K562 (cell line): ENCODE measurements around the gene IMPDH2. TPM values are rescaled to one million over a fixed set of nuclear protein-coding genes. Genes with fewer than 3 reads are reported as not detected.

Source experiments
- ATAC-seq: fragments of 200-7000 bp; cut with Tn5 transposase; 3 replicates; pipeline ENCODE4 v1.9.1; 2020; ENCODE audit warnings: moderate library complexity
- BruUV-seq: library from RNA; stranded (reverse); fragments of 400-500 nt; replicated peaks from 2 replicates; lab custom pipeline; 2021; lab: Mats Ljungman, UMichigan
- CTCF ChIA-PET: fragments of 300-600 bp; formaldehyde crosslinking; extraction: SDS; loops from one replicate; lab custom pipeline; 2021; ENCODE audit warnings: low intra/inter-chr PET ratio; lab: Yijun Ruan, JAX
- POLR2A ChIA-PET: fragments of 300-600, 350-650 bp; sonication (Branson Sonifier 250); formaldehyde crosslinking; extraction: SDS; loops from one replicate; lab custom pipeline; 2021; ENCODE audit warnings: antibody characterized with exemption, inconsistent platforms; lab: Yijun Ruan, JAX
- DNase-seq, 4 experiments: peaks; one replicate each; pipeline versions ENCODE4 v3.0.0 to v3.0.0-alpha.2; 2011 to 2018; ENCODE audit warnings: low spot score in 3 of 4, mixed read lengths in 3 of 4; ENCODE audit errors: extremely low read depth in 1 of 4
- FAIRE-seq: peaks from 2 replicates; lab custom pipeline; 2011; peaks lifted over from hg19 to GRCh38; lab: Jason Lieb, UNC
- H2AFZ ChIP-seq: 2 replicates; pipeline ENCODE4 v1.6.0; 2011; ENCODE audit warnings: low read depth, low read length, control low read depth, inconsistent platforms
- H3K27ac ChIP-seq: fragments of 200-600 bp; 3 replicates; pipeline ENCODE4 v1.8.0; 2011; ENCODE audit warnings: low read depth, mild to moderate bottlenecking, control low read depth, inconsistent platforms, low read length, moderate library complexity, mixed read lengths; ENCODE audit errors: extremely low read depth
- H3K27me3 ChIP-seq, 2 experiments: fragments of 300-600 bp in 1 of 2; 2 replicates in 1 of 2; 3 replicates in 1 of 2; pipeline versions ENCODE4 v1.6.0 to v1.8.0; 2011; ENCODE audit warnings: inconsistent platforms in 2 of 2, low read length in 2 of 2, mild to moderate bottlenecking in 1 of 2, mixed read lengths in 1 of 2, moderate library complexity in 1 of 2; ENCODE audit not compliant: control insufficient read depth in 2 of 2, insufficient read depth in 2 of 2
- H3K36me3 ChIP-seq: fragments of 300-600 bp; 3 replicates; pipeline ENCODE4 v1.8.0; 2011; ENCODE audit warnings: mild to moderate bottlenecking, low read length, inconsistent platforms; ENCODE audit not compliant: control insufficient read depth, insufficient read depth
- H3K4me1 ChIP-seq, 2 experiments: fragments of 200-600 bp in 1 of 2; replicated peaks in 1 of 2; 2 replicates in 1 of 2; 3 replicates in 1 of 2; pipeline versions ENCODE4 v1.5.1 to v1.8.0; 2011; ENCODE audit warnings: inconsistent platforms in 2 of 2, low read length in 2 of 2, mild to moderate bottlenecking in 1 of 2, mixed read lengths in 1 of 2, moderate library complexity in 1 of 2; ENCODE audit not compliant: control insufficient read depth in 2 of 2, insufficient read depth in 2 of 2
- H3K4me2 ChIP-seq: 2 replicates; pipeline ENCODE4 v1.6.1; 2011; ENCODE audit warnings: low read length, control low read depth, inconsistent platforms, mixed read lengths; ENCODE audit not compliant: insufficient read depth
- H3K4me3 ChIP-seq: fragments of 200-600 bp; sonication (generic), shearing (Covaris generic); 2 replicates; pipeline ENCODE4 v1.5.1; 2016; ENCODE audit warnings: control low read depth, inconsistent platforms
- H3K79me2 ChIP-seq: fragments of 200-600 bp; 3 replicates; pipeline ENCODE4 v1.8.0; 2011; ENCODE audit warnings: low read length, inconsistent platforms; ENCODE audit not compliant: control insufficient read depth, insufficient read depth
- H3K9ac ChIP-seq, 2 experiments: 2 replicates each; pipeline versions ENCODE4 v1.6.0 to v1.6.1; 2011; ENCODE audit warnings: low read depth in 2 of 2, low read length in 2 of 2, control low read depth in 1 of 2, inconsistent platforms in 1 of 2, mild to moderate bottlenecking in 1 of 2, mixed read lengths in 1 of 2; ENCODE audit not compliant: insufficient read depth in 1 of 2
- H3K9me1 ChIP-seq: one replicate; pipeline ENCODE4 v1.6.0; 2011; ENCODE audit warnings: inconsistent platforms, mild to moderate bottlenecking, low read length, moderate library complexity; ENCODE audit not compliant: control insufficient read depth, insufficient read depth
- H3K9me3 ChIP-seq: replicated peaks from 2 replicates; pipeline ENCODE4 v1.5.1; 2011; ENCODE audit warnings: low read depth, low read length, inconsistent platforms; ENCODE audit not compliant: control insufficient read depth, insufficient read depth
- H4K20me1 ChIP-seq: replicated peaks from 2 replicates; pipeline ENCODE4 v1.6.1; 2011; ENCODE audit warnings: low read length, inconsistent platforms, mixed read lengths; ENCODE audit not compliant: control insufficient read depth, insufficient read depth
- CC2D1A ChIP-seq: fragments of 450-650 bp; IDR thresholded peaks from 2 replicates; pipeline ENCODE4 v1.6.1; 2017; ENCODE audit warnings: mild to moderate bottlenecking
- CHD4 ChIP-seq: fragments of 200-600 bp; sonication (generic); IDR thresholded peaks from 3 replicates; pipeline ENCODE4 v1.6.1; 2012; ENCODE audit warnings: low read depth, mild to moderate bottlenecking, mixed read lengths, low read length, inconsistent platforms; ENCODE audit not compliant: insufficient read depth, insufficient replicate concordance, poor library complexity, severe bottlenecking
- PHF8 ChIP-seq: fragments of 200-600 bp; sonication (generic); IDR thresholded peaks from 2 replicates; pipeline ENCODE4 v1.6.1; 2012; ENCODE audit warnings: mixed run types, mild to moderate bottlenecking, inconsistent platforms, low read length, moderate library complexity, borderline replicate concordance
- RBM22 ChIP-seq: fragments of 200-400 bp; formaldehyde crosslinking; IDR thresholded peaks from 2 replicates; pipeline ENCODE4 v1.6.1; 2018; ENCODE audit warnings: low read length, low read depth; ENCODE audit not compliant: poor library complexity, severe bottlenecking
- SNIP1 ChIP-seq: fragments of 450-650 bp; IDR thresholded peaks from 2 replicates; pipeline ENCODE4 v1.7.1; 2017; ENCODE audit warnings: low read depth, mild to moderate bottlenecking
- SREBF2 ChIP-seq: sonication (generic); formaldehyde crosslinking; IDR thresholded peaks from 2 replicates; pipeline ENCODE4 v1.4.0; 2020; ENCODE audit warnings: mild to moderate bottlenecking, missing genetic modification reagents
- TEAD4 ChIP-seq, 2 experiments: sonication (generic) in 1 of 2; formaldehyde crosslinking in 1 of 2; IDR thresholded peaks; 2 replicates each; pipeline versions ENCODE4 v1.6.1 to v1.8.0; 2012 to 2022; ENCODE audit warnings: borderline replicate concordance in 1 of 2, inconsistent platforms in 1 of 2, low read length in 1 of 2, mild to moderate bottlenecking in 1 of 2, missing genetic modification reagents in 1 of 2
- U2AF1 ChIP-seq: fragments of 200-400 bp; formaldehyde crosslinking; optimal IDR thresholded peaks from 2 replicates; pipeline ENCODE3; 2017; ENCODE audit warnings: mild to moderate bottlenecking, low read depth, low read length, moderate library complexity
- WGBS: fragments of 100-300 bp; shearing (Covaris generic); methylation state at CpG from one replicate; pipeline ENCODE4 v1.1.6; 2016; ENCODE audit warnings: low coverage, mixed read lengths; ENCODE audit not compliant: insufficient coverage; ENCODE audit errors: missing lambda C conversion rate; 5-methylcytosine and 5-hydroxymethylcytosine counted together
- in situ Hi-C: fragments of 300-500 bp; cut with MboI; formaldehyde crosslinking; loops from 4 replicates; pipeline ENCODE4 v1.15.0; 2018; ENCODE audit warnings: inconsistent platforms, mixed read lengths
- intact Hi-C: fragments of 100-400 bp; cut with micrococcal nuclease; formaldehyde crosslinking; loops from 2 replicates; pipeline ENCODE4 v1.14.2; 2022
- polyA plus RNA-seq, 8 experiments: library from polyadenylated mRNA; depleted of rRNA in 4 of 8; stranded (reverse) in 5 of 8; unstranded in 3 of 8; fragments of >200 nt; fragmentation: Nextera tagmentation in 2 of 8; fragmentation: Illumina TruSeq in 1 of 8; extraction: Ambion mirVana in 2 of 8; extraction: Trizol in 1 of 8; gene quantifications; 2 replicates each; pipeline versions ENCODE4 v1.2.1 to v1.2.3, GENCODE V29; 2011 to 2014; ENCODE audit warnings: inconsistent platforms in 1 of 8, missing spikeins in 1 of 8
- total RNA-seq, 7 experiments: library from RNA; depleted of rRNA in 6 of 7; stranded (reverse); fragments of >200 nt in 6 of 7; fragmentation: Illumina TruSeq in 2 of 7; extraction: Trizol in 2 of 7; gene quantifications; 2 replicates each; pipeline versions ENCODE4 v1.2.1 to v1.2.3, GENCODE V29; 2011 to 2021; ENCODE audit warnings: low replicate concordance in 1 of 7
- TF ChIP-seq, protein P1 (sequence below): fragments of 250-450 bp; sonication (Bioruptor Pico); IDR thresholded peaks from 2 replicates; pipeline ENCODE4 v1.4.0; 2020; ENCODE audit warnings: mild to moderate bottlenecking, moderate library complexity
- TF ChIP-seq, protein P2 (sequence below): fragments of 250-450 bp; sonication (Bioruptor Pico); IDR thresholded peaks from 2 replicates; pipeline ENCODE4 v1.5.0; 2022; ENCODE audit warnings: mild to moderate bottlenecking
- TF ChIP-seq, protein P3 (sequence below): fragments of 200-400 bp; formaldehyde crosslinking; IDR thresholded peaks from 2 replicates; pipeline ENCODE4 v1.6.1; 2017; ENCODE audit warnings: mild to moderate bottlenecking, low read depth, low read length, moderate library complexity

The IMPDH2 gene
- total and polyA plus RNA-seq, 9 of the 15 experiments (the other 6 are each of a cell fraction or from before 2014, with no cell fraction given) = 318 to 507 (median 366) TPM

DNA sequence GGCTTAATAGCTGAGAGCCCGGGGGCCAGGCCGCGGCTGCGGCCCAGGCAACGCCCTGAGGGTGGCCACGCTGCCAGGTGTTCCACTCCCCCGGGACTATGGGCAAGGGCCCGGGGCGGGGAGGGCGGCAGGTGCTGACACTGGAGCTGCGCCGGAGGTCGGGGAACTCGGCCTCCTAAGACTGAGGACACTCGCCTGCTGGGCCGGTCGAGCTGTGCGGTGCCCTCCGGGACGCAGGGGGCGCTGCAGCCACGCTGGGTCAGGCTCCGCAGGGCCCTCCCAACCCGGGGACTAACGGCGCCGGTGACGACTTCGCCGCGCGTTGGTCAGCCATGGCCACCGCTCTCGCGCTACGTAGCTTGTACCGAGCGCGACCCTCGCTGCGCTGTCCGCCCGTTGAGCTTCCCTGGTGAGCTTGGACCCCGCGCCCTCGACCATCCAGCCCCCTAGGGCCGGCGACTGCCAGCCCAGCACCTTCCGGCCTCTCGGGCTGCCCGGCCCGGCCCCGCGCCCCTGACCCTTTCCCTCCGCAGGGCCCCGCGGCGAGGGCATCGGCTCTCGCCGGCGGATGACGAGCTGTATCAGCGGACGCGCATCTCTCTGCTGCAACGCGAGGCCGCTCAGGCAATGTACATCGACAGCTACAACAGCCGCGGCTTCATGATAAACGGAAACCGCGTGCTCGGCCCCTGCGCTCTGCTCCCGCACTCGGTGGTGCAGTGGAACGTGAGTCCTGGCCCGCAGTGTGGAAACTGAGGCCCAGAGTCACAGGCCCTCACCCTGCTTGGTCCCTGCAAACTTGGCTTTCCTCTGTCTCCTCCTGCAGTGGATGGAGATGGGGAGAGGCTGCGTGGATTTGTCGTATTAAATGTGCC, 7.1 kb downstream of the IMPDH2 start, which contains the start of gene NDUFAF3:
Gene NDUFAF3, plus strand, starts transcription at position 309 of the 875 bp plus-strand sequence. Its CDS starts 24 bp downstream, at position 333.
- Histone ChIP-seq H3K9me3 (no peaks in the 10 kb centered on the region), H3K4me2 (peak within 1 kb of the TSS; percentile 92), H3K79me2 (peaks cover 88% of the 10 kb centered on the region), H3K36me3 (peaks cover 47% of the 10 kb centered on the region; the same call in 2 of the 3 replicates), H3K27me3 (no peaks in the 10 kb centered on the region), H3K9ac (peak within 1 kb of the TSS; percentile 98 to 99), H3K9me1 (peaks cover 9% of the 10 kb centered on the region), H4K20me1 (peaks cover 19% of the 10 kb centered on the region), H3K4me3 (peak within 1 kb of the TSS; percentile 74), H3K4me1 (peaks cover 14 to 67% of the 10 kb centered on the region in 2 experiments; a peak in 4 of 5 replicates), H3K27ac (peak within 1 kb of the TSS; percentile 99), H2AFZ (peak within 1 kb of the TSS; percentile 72)
- intact Hi-C loops = loop anchor here (10.0 kb wide), 1 partner anchor 143 kb away; the partner anchor contains the start of gene CCDC71
- ChIA-PET POLR2A (interaction anchor here (0.6 to 8.4 kb wide), 13 partner anchors 7 to 463 kb away, joined by 3 to 104 read pairs (median 3); partner anchors contain the start of genes ARIH2, QRICH1 and WDR6), CTCF (no interaction called here)
- no peak for FAIRE-seq
- peak; percentile 74 to 91 (median 77) for DNase-seq
- in situ Hi-C loops = no loop called here
- TSS peak; percentile 47 for BruUV-seq
- peak; percentile 76 for ATAC-seq
- 2% methylated on average over 37 of the region's 83 CpGs for WGBS
- TF ChIP-seq, protein P1, sequence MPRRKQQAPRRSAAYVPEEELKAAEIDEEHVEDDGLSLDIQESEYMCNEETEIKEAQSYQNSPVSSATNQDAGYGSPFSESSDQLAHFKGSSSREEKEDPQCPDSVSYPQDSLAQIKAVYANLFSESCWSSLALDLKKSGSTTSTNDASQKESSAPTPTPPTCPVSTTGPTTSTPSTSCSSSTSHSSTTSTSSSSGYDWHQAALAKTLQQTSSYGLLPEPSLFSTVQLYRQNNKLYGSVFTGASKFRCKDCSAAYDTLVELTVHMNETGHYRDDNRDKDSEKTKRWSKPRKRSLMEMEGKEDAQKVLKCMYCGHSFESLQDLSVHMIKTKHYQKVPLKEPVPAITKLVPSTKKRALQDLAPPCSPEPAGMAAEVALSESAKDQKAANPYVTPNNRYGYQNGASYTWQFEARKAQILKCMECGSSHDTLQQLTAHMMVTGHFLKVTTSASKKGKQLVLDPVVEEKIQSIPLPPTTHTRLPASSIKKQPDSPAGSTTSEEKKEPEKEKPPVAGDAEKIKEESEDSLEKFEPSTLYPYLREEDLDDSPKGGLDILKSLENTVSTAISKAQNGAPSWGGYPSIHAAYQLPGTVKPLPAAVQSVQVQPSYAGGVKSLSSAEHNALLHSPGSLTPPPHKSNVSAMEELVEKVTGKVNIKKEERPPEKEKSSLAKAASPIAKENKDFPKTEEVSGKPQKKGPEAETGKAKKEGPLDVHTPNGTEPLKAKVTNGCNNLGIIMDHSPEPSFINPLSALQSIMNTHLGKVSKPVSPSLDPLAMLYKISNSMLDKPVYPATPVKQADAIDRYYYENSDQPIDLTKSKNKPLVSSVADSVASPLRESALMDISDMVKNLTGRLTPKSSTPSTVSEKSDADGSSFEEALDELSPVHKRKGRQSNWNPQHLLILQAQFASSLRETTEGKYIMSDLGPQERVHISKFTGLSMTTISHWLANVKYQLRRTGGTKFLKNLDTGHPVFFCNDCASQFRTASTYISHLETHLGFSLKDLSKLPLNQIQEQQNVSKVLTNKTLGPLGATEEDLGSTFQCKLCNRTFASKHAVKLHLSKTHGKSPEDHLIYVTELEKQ (CRISPR knock-in tag) = no peak
- no peak for TF ChIP-seq CHD4
- no peak for TF ChIP-seq TEAD4 (IDR thresholded peaks at IDR 0.05; ENCODE audit: low read length)
- TF ChIP-seq TEAD4 (CRISPR knock-in tag; IDR thresholded peaks at IDR 0.05; ENCODE audit: borderline replicate concordance) = no peak
- TF ChIP-seq, protein P2, sequence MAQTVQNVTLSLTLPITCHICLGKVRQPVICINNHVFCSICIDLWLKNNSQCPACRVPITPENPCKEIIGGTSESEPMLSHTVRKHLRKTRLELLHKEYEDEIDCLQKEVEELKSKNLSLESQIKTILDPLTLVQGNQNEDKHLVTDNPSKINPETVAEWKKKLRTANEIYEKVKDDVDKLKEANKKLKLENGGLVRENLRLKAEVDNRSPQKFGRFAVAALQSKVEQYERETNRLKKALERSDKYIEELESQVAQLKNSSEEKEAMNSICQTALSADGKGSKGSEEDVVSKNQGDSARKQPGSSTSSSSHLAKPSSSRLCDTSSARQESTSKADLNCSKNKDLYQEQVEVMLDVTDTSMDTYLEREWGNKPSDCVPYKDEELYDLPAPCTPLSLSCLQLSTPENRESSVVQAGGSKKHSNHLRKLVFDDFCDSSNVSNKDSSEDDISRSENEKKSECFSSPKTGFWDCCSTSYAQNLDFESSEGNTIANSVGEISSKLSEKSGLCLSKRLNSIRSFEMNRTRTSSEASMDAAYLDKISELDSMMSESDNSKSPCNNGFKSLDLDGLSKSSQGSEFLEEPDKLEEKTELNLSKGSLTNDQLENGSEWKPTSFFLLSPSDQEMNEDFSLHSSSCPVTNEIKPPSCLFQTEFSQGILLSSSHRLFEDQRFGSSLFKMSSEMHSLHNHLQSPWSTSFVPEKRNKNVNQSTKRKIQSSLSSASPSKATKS (CRISPR knock-in tag) = no peak
- no peak for TF ChIP-seq SREBF2 (CRISPR knock-in tag)
- peak; percentile 88 for TF ChIP-seq U2AF1
- TF ChIP-seq, protein P3, sequence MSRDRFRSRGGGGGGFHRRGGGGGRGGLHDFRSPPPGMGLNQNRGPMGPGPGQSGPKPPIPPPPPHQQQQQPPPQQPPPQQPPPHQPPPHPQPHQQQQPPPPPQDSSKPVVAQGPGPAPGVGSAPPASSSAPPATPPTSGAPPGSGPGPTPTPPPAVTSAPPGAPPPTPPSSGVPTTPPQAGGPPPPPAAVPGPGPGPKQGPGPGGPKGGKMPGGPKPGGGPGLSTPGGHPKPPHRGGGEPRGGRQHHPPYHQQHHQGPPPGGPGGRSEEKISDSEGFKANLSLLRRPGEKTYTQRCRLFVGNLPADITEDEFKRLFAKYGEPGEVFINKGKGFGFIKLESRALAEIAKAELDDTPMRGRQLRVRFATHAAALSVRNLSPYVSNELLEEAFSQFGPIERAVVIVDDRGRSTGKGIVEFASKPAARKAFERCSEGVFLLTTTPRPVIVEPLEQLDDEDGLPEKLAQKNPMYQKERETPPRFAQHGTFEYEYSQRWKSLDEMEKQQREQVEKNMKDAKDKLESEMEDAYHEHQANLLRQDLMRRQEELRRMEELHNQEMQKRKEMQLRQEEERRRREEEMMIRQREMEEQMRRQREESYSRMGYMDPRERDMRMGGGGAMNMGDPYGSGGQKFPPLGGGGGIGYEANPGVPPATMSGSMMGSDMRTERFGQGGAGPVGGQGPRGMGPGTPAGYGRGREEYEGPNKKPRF = no peak
- TF ChIP-seq RBM22 = no peak
- peak; percentile 81; the same call in 1 of the 2 replicates for TF ChIP-seq PHF8
- TF ChIP-seq SNIP1 = 0 out of 2 replicates have a peak, but pooled peaks have one; percentile 63
- TF ChIP-seq CC2D1A = no peak
